NCI-H774 (cell line): ENCODE data around the gene LSAMP.

ENCODE experiments used
- DNase-seq: peaks from one replicate; lab custom pipeline; 2025; lab: John Stamatoyannopoulos, UW

LSAMP gene

DNA sequence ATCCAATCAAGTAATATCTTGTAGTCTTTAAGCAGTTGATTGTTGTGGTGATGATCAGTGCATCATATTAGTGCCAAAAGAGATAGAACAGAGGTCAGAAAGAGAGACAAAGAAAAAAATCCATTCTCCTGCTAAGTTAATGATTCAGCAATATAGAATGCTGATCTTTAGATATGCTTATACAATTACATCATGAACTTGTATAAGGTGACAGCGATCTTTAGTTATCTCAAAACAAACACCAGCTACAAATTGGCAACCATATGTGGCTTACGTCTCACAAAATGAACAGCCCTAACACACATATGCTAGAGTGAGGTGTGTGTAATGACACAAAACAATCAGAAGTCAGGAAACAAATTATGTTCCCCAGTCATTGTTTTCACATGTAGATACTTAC lies 12.5 kb downstream of the LSAMP start:
- no peak for DNase-seq

DNA sequence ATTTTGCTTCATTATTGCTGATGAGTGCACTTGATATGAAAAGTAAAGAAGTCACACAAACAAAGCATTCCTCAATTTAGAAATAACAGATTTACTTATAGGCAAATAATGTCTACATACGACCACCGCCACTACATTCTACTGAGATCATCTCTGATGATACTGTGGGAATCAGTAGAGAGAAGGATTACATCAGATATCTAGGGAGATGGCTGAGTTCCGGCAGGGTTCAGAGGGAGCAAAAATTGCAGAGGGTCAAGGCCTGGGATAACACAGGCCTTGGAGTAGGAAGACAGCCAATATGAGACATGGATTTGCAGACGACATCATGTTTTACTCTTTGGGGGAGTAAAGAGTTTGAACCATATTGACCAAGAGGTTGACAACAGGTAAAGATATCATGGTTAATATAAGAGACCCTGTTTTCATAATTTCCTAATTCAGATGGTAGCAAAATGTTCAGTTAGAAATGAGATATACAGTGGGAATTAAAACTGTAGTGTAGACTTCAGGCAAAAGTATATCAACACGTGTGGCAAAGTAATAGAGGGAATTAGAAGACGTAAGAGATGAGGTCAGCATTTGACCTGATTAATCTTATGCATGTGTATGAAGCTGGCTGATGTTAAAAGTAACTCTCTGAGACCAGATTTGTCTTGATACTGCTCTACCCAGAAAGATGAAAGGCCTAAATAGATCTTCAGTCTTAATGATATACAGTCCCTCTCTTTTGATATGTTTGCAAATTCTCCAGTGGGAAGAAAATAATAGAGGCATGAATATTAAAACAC lies 15.6 kb downstream of the LSAMP start:
- no peak for DNase-seq

DNA sequence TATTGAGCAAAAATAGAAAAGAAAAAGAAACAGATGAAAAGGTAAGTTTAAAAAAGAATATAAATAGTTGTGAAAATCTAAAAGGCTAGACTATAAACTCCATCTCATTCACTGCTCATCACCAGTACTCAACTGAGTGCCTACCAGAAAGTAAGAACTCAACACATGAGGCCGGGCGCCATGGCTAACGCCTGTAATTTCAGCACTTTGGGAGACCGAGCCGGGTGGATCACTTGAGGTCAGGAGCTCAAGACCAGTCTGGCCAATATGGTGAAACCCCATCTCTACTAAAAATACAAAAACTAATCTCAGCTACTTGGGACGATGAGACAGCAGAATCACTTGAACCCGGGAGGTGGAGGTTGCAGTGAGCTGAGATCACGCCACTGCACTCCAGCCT lies 19.3 kb downstream of the LSAMP start:
- no peak for DNase-seq

DNA sequence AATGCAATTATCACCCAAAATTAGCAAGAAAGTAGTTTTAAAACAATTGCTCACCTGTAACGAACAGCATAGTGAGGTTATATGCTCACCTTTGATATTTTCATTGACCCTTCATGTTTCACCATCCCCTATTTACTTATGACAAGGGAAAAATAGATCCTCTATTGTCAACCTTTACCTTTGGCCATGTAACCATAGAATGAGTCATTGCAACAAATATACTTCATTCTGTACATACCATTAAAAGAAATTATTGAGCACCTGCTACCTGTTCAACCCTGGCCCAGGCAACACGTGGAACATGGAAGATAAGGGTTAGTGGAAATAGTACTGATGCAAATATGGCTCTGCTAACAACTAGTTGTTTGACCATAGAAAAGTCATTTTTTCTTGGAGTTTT lies 20.2 kb downstream of the LSAMP start:
- peak; percentile 65 for DNase-seq

DNA sequence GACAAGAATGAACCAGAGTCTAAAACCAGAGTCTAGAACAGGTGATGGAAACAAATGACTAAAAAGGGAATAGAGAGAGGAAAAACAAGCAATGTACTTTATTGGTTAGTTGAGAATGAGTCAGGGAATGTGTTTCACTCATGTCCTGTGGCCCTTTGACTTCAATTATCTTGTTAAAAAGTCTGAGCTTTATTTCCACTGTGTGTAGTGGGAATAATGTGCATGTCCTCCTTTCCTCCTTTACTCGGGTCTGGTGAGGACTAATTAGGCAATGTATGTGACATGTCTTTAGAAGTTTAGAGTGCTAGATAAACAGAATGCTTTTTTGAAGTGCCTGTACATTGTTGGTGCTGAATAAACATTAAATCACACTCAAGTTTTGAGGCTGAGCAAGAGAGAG lies 21.3 kb downstream of the LSAMP start:
- peak; percentile 14 for DNase-seq

DNA sequence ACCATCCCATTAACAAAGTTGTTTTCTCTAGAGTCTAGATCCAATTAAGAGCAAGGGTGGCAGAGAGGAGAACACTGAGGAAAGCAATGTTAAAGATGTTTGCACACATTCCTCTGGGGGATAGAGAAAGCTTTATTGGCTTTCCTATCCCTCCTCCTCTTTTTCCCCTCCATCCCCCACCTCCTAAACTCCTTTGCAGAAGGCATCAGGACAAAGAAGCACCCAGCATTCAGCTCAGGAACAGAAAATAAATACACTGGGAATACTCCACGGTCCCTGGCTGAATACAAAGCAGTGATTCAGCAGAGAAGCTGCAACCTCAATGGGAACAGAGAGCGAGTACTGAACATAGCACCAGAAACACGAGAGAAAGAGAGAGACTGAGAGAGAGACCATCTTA lies 21.9 kb downstream of the LSAMP start:
- no peak for DNase-seq

DNA sequence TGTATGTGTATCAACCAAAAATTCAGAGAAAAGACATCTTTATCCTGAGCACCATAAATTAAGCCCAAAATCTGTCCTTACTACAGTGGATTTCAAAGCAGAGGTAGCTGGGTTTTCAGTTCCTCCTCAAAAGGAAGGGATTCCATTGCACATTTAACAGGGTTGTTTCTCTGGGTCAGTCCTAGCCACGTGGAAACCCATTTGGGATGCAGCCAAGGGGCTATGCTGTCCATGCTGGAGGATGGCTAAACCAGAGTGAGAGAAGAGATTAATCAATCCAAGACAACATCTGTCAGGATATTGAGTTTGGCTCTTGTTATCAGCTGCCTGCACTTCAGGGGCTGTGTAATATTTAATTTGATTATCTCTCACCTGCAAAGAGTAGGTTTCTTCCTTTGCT lies 28.1 kb downstream of the LSAMP start:
- no peak for DNase-seq

DNA sequence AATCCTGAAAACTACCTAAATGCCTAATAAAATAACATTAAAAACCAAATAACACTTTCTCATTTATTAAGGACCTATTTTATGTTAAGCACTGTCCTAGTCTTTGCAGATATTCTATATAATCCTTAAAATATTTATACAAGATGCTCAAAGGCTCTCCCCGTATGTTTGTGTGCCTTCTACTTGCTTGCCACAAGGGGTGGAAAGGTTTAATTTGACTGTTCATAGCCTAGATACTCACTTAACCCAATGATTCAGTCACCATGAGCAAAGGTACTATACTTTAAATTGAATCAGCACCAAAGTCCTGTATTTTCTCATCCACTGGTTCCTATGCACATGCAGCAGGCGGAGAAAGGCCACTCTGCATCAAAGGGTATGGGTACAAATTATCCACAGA lies 32.0 kb downstream of the LSAMP start:
- DNase-seq: no peak

DNA sequence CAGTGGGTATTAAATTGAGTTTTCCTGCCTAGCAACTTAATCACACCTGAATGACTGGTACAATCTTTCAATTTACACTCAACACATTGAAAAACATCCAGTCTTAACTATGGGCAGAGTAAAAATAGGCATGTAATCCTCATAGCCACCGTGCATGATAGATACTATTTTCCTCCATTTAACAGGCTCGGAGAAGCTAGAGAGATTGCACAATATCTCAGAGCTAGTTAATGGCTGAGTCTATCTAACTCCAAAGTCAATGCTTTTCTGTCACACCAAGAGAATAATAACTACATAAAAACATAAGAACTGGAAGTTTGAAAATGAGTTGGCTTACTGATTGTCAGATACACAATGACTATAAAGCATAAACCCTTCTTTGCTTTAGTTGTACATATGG lies 36.8 kb downstream of the LSAMP start:
- no peak for DNase-seq

DNA sequence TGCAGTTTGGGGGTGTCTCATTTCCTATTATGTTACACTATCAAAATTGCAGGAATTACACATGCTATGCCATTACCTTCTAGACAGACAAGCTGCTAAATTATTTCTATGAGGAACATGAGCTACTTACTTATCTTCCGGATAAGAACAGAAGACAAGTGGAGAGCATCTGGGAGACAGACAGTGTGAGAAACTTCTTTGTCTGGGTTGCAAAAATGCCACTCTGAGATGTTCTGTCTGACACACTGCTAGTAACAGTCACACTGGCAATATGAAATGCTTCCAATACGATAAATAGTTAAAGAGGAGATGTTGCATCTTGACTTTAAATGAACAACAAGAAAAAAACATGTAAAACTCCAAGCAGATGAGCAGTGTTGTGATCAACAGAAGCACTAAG lies 40.1 kb downstream of the LSAMP start:
- no peak for DNase-seq

DNA sequence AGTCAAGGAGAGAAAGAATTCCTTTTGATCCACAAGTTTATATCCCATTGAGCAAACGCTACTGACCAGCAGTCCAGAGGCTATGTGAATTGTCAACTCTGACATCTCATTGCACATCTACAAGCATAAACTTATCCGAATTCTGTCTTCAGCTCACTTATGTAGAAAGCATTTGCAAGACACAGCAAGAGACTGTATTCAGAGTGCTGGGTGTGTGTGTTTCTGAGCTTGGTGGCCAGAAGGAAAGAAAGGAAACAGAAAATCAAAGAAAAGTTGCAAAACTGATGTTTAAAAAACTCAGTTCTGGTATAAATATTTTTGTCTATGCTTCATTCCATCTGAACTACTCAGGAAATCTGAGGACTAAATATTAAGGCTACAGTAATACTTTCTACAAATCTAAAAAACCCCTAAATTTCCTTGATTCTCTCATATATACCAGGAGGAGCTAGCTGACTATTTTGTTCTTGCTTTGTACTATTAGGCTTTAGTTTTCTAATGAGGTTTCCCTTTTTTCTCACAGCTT lies 45.5 kb downstream of the LSAMP start:
- no peak for DNase-seq

DNA sequence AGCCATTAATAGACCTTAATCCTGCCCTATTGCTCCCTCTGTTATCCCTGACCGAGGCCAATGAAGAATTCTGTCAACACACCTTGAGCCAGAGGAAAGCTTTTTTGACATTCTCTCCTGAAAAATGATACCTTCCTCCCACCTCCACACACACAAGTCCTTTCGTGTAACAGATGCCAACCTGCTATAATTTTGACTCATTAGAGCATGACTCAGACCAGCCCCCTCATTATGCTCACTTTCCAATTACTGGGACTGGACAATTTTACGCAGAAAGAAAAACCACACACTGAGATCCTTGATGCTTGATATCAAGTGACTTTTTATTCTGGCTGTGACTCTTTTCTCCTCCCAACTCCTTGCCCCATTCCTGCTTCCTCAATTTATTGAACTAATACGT lies 50.9 kb downstream of the LSAMP start:
- DNase-seq: no peak

DNA sequence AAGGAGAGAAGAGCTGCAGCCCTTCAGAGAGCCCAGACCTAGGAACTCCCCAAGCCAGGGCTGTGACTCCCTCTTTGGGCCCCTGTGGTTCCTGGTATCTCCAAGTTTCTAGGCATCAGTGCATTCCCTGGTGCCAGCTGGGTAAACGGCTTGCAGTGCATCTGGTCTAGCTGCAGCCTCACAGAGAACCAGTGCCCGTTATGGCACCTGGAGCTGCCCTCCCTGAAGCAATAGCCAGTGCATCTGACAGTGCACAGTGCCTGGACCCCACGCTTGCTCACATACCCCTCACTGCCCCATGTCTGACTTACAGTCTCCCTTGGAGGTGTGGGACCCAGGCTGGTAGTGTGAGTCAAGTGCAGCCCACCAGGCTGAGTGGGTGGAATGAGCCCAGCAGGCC lies 52.1 kb downstream of the LSAMP start:
- DNase-seq: no peak

DNA sequence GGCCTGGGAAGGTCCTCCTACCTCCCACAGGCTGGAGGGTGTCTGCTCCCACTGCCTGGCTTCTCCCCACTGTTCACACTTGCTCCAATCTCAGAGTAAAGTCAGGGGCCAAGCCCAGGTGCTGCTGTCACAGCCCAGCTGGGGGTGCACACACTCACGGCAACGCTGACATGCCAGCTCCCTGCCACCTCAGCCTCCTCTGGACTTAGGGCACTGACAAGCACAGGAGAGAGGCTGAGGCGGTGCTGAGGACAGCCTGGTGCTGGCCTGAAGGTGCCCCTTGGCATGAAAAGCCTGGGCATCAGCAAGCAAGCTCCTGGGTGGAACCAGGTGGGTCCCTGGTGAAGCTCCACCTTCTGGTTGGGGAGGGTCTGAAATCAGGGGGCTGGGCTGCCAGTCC lies 53.0 kb downstream of the LSAMP start:
- DNase-seq: no peak

DNA sequence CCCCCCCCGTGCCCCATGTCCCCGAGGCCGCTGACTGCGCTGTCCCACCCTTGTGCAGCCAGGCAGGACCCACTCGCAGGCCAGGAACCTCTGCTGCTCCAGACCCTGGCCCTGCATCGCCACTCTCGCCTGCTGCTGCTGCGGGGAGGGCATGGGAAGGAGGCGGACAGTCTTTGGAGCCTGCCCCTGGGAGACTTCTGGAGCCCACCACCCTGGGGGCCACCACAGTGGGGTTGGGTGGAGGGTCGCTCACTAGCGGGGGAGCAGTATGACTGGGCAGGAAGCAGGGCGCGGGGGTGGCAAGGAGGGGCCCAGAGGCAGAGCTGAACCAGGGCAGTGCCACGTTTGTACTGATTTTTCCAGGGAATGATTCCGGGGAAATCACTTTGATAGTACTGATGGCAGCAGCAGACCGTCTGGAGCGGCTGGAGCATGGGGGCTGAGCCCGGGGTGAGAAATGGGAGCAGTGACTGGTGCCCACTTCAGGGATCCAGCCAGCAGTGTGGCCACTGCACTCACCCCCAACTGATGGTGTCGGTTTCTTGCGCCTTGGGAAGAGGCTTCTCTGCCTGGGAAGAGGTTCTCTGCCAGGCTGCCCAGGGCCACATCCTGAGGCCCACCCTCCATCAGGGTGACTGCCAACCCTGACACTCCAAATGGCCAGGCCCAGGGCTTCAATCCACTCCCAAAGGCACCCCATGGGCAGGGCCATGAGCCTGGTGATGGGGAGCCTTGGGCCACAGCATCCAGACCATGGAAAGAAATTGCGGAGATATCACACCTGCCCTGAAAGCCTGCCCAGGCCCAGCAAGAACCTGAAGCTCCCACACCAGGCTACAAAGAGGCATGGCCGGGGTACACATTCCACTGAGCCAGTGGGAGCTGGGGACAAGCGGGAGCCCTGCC lies 53.7 kb downstream of the LSAMP start:
- DNase-seq: no peak

DNA sequence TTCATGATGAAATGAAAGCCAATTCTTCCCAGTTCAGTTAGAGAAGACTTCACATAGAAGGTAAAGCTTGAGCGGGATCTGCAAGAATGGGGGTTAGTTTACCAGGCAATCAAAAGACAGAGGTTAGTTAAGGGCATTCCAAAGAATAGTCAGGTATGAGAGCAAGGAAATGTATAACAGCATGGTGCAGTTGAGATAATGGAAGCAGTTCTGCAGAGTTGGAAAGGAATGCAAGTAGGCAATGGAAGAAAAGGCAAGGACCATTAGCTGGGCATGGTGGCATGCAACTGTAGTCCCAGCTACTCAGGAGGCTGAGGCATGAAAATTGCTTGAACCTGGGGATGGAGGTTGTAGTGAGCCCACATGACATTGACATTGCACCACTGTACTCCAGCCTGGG lies 55.0 kb downstream of the LSAMP start:
- no peak for DNase-seq

DNA sequence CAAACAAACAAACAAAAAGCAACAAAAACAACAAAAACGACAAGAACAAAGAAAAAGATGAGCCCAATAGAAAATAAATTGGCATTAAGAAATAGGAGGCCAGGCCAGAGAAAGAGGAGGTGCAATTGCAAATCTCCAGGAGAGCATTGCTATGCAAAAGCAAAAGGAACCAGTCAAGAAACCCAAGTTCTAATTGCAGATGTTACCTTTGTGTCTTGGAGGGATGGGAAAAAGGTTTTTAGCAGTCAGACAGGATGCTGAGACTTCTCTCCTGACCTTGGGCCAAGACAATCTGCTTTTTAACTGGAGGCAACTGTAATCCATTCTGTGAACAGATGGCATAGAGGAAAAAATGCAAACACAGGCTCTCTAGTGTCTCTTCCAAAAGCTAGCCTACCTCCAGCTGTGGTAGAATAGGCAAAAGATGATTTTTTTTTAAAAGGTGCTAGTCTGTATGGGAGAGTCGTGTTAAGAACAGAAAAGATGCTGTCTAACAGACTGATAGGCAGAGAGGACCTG lies 56.4 kb downstream of the LSAMP start:
- DNase-seq: no peak

DNA sequence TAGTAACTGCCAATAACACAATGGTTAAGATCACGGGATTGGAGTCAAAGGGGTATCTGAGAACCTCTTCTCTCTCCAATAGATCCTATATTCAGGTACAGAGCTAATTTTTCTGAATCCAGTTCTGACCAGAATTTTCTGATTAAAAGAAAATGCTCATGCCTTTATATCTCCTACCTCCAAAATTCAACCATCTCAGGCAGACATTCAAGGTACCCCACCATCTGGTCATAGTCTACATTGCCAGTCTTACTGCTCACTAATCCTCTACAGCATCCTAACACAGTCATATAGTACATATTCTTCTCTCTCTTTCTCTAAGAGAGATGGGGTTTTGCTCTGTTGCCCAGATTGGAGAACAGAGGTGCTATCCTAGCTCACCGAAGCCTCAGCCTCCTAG lies 59.1 kb downstream of the LSAMP start:
- DNase-seq: no peak

DNA sequence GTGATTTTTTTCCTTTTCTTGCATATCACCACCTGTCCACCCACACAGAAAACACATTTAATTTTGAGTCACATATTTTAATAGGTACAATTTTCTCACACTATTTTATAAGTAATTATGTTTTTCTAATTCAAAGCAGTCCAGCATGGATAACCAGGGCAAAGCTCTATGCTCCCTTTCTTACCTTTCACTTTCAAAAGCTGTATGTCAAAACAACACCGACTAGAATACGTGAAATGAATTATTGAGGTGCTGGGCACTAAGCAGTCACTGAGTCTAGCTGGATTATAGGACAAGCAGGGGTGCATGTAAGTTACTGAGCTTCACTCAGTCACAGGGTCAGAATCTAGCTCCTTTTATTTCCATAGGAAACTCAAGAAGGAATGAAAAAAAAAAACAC lies 60.6 kb downstream of the LSAMP start:
- no peak for DNase-seq

DNA sequence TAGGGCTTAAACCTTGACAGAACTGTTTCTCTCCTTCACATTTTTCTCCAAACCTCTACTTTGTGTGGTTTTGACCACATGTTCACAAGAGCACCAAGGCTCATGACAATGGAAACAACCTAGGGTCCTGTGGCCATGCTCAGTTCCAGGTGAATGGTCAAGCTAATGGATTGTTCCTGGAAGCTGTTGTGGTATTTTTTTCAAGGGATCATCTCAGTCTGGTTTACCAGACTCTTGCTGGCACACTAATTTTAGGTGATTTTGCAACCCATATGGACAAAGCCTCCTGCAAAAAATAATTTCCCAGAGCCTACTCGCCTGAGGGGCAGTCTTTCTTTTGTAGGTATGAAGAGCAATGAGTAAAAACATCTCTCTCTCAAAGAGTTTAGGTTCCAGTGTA lies 67.2 kb downstream of the LSAMP start:
- DNase-seq: no peak

DNA sequence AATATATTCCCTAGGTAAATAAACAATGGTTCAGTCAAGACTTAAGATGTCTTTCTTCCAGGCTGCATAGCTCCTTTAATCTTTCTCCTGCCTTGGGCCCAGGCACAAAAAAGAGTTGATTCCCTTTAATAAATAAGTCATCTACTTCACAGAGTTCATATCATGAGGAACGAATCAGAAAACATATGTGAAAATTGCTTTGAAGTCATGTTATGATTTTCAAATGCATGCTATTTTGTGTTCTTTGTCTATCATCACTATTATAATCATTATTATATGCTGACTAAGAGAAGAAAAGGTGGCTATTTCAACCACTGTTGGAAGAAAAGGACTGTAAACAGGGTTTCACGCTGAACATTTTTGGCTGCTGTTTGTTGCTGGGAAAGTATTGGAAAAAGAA lies 70.4 kb downstream of the LSAMP start:
- no peak for DNase-seq

DNA sequence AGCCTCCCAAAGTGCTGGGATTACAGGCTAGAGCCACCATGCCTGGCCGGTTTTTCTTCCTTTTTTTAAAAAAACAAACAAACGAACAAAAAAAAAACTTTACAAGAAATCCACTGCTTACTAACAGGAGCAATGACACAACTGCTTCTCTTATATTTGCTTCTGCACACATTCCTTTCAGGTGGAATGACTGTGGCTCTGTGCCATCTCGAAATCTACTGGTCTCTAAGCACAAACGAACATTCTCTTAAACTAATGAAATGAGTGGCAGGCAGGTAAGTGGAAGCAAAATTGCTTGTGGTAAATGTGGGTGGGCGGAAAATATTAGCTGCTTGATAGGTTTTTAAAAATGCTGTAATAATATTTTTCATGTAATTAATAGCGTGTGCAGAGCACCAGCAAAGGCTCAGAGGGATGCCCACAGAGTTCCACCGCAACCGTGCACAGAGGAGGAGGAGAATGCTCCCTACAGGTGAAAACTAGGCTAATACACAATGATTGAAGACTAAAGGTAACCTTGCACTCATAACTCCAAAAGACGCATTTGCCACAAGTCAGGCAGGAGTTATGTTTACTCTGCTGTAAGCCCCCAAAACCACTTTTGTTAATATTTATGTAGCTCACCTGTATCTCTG lies 77.4 kb downstream of the LSAMP start:
- DNase-seq: no peak

DNA sequence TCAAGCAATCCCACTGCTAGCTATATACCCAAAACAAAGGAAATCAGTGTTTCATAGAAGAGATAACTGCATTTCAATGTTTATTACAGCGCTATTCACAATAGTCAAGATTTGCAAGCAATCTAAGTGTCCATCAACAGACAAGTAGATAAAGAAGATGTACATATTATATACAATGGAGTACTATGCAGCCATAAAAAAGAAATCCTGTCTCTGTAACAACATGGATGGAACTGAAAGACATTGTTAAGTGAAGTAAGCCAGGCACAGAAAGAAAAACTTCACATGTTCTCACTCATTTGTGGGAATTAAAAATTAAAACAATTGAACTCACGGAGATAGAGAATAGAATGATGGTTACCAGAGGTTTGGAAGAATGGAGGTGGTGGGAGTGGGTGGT lies 89.2 kb downstream of the LSAMP start:
- DNase-seq: no peak
